ENCODE measurements around the gene FAM149A.

Gene FAM149A

DNA sequence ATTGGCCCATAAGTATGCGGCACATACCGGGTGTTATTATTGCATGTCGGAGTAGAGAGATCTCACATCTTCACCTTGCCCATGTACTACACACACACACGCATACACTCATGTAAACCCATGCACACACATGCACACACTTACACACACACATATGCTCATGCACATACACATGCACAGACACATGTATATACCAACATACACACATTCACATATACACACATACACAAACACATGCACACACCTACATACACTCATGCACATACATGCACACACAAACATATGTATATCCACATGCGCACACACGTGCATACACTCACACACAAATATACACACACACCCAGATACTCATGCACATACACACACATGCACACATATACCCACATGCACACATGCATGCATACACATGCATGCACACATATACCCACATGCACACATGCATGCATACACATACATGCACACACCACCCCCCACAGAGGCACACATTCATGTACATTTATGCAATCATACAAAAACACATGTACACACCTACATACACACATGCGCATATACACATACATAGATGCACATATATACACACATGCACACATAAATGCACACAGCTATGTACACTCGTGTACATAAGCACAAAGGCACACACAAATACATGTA is 98.1 kb downstream of the FAM149A start:
- no peak for DNase-seq (ENCODE audit: low read depth in 2 of 2)

- DNase-seq (ENCODE audit: low read depth in 2 of 2): no peak
These were observed 98.9 kb downstream of the FAM149A start for GRCh38 chr4:186203406-186203805.

DNA sequence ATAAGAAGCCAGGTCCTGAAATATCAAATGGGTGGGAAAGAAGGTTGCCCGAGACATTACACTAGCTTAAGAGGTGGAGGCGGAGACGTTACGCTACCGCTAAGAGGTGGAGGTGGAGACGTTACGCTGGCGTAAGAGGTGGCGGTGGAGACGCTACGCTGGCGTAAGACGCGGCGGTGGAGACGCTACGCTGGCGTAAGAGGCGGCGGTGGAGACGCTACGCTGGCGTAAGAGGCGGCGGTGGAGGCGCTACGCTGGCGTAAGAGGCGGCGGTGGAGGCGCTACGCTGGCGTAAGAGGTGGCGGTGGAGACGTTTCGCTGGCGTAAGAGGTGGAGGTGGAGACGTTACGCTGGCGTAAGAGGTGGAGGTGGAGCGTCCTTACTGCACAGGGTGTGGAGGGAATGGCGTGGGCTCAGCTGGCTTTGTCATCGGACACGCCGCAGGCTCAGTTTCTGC is 99.6 kb downstream of the FAM149A start:
- peak in 1 of 2 donors; percentile 52 for DNase-seq (ENCODE audit: low read depth in 2 of 2)

DNA sequence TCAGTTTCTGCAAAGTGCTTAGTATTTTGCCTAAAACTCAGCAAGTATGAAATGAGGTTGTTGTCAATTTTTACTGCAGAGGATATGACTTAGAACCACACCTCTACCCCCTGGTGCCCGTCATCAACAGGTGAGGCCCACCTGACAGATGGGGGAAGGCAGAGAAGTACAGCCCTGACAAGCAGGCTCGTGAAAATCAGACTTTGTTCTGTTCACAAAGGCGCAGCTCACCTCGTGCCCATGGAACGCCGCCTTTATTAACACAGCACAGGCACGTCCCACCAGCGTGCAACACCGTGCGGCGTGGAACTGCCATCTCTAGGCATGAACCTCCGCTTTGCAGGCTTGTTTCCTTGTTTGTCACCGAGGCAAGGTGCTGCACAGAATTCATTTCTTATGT is 100.2 kb downstream of the FAM149A start:
- no peak for DNase-seq (ENCODE audit: low read depth in 2 of 2)

- no peak for DNase-seq (ENCODE audit: low read depth in 2 of 2)
These were observed 100.7 kb downstream of the FAM149A start for GRCh38 chr4:186205156-186205555.

DNA sequence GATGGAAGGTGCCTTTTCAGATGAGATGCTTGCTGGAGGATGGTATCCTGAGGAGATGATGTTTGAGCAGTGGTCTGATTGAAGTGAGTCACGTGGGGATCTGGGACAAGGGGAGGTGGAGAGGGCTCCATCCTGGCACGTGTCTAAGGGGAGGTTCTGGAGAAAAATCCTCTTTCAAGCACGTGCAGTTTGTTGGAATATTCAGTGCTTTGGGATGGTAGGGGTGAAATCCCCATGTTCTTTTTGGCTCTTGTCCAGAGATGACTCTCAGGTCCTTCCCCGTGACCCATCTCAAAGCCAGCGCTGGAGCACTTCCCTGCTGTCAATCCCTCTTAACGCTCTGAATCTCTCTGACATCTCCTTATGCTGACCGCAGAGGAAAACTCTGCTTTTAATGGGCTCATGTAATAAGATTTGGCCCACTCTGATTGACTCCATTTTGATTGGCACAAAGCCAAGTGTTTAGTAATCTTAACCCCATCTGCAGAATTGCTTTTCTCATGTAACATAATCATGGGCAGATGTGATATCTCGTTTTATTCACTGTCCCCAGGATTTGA is 112.0 kb downstream of the FAM149A start:
- DNase-seq (ENCODE audit: low read depth in 2 of 2): no peak

- no peak for DNase-seq (ENCODE audit: low read depth in 2 of 2)
These were observed 113.3 kb downstream of the FAM149A start for GRCh38 chr4:186217733-186218293.

GRCh38 chr4:186221624-186222023 is 117.1 kb downstream of the FAM149A start:
- no peak for DNase-seq (ENCODE audit: low read depth in 2 of 2)
